ENCODE results near the gene NLRP9. TPM values are rescaled to one million over a fixed set of nuclear protein-coding genes. Genes with fewer than 3 reads are reported as not detected.

The NLRP9 gene
- total RNA-seq, 4 donors from 2014 or later, result 0.28 TPM; not detected in 3

GRCh38 chr19:55712804-55713631 is 25.2 kb downstream of the NLRP9 start:
- no peaks in the 10 kb centered on the region for H3K9me3 ChIP-seq
- H3K27me3 ChIP-seq, result peaks cover 0 to 13% of the 10 kb centered on the region in 2 donors
- no peak overlapping the region for H3K27ac ChIP-seq
- no peaks in the 10 kb centered on the region for H3K4me1 ChIP-seq
- no peak for DNase-seq
- TF ChIP-seq POLR2A (IDR thresholded peaks at IDR 0.05), result no peak
- TF ChIP-seq CTCF (IDR thresholded peaks at IDR 0.05), result no peak
- no peak overlapping the region for H3K4me3 ChIP-seq
- intact Hi-C loops (cut with DNase I; ENCODE audit: low total_unique reads), result no loop called here
- H3K36me3 ChIP-seq, result no peaks in the 10 kb centered on the region

- intact Hi-C loops (cut with DNase I; ENCODE audit: low total_unique reads), result no loop called here
- Histone ChIP-seq H3K4me3 (no peak overlapping the region), H3K36me3 (no peaks in the 10 kb centered on the region), H3K27ac (no peak overlapping the region), H3K9me3 (no peaks in the 10 kb centered on the region), H3K4me1 (no peaks in the 10 kb centered on the region), H3K27me3 (peaks cover 0 to 4% of the 10 kb centered on the region in 2 donors)
- no peak for DNase-seq
- TF ChIP-seq CTCF (IDR thresholded peaks at IDR 0.05) (no peak), POLR2A (IDR thresholded peaks at IDR 0.05) (no peak)
Measured at GRCh38 chr19:55711719-55712118, 26.5 kb downstream of the NLRP9 start.

- DNase-seq, result no peak
- Histone ChIP-seq H3K27ac (no peak overlapping the region), H3K4me1 (no peaks in the 10 kb centered on the region), H3K36me3 (no peaks in the 10 kb centered on the region), H3K9me3 (no peaks in the 10 kb centered on the region), H3K4me3 (no peak overlapping the region), H3K27me3 (no peaks in the 10 kb centered on the region)
- TF ChIP-seq CTCF (IDR thresholded peaks at IDR 0.05), result no peak
- no peak for TF ChIP-seq POLR2A (IDR thresholded peaks at IDR 0.05)
- intact Hi-C loops (cut with DNase I; ENCODE audit: low total_unique reads), result no loop called here
Measured at GRCh38 chr19:55705972-55706371, 32.2 kb downstream of the NLRP9 start.

GRCh38 chr19:55704494-55705245 is 33.5 kb downstream of the NLRP9 start:
- H3K27ac ChIP-seq, result no peak overlapping the region
- intact Hi-C loops (cut with DNase I; ENCODE audit: low total_unique reads), result no loop called here

More at GRCh38 chr19:55704494-55705245, 33.5 kb downstream of the NLRP9 start:
- DNase-seq, result no peak
- Histone ChIP-seq H3K9me3 (no peaks in the 10 kb centered on the region), H3K27me3 (no peaks in the 10 kb centered on the region), H3K36me3 (no peaks in the 10 kb centered on the region), H3K4me3 (no peak overlapping the region), H3K4me1 (no peaks in the 10 kb centered on the region)
- TF ChIP-seq POLR2A (IDR thresholded peaks at IDR 0.05) (no peak), CTCF (IDR thresholded peaks at IDR 0.05) (no peak)

Measured in uterus (tissue), 4 donors.